GM12872 (cell line): ENCODE measurements around the gene CLIC5.

Experiments
- CTCF ChIP-seq: IDR thresholded peaks from 3 replicates; pipeline ENCODE4 v1.5.1; 2011; ENCODE audit warnings: low read depth, mild to moderate bottlenecking, low read length, moderate library complexity; ENCODE audit not compliant: insufficient read depth

Gene CLIC5

GRCh38 chr6:45982280-45983036, 33.2 kb downstream of the CLIC5 start:
- no peak for TF ChIP-seq CTCF

GRCh38 chr6:45981046-45981445, 34.6 kb downstream of the CLIC5 start:
- no peak for TF ChIP-seq CTCF

- TF ChIP-seq CTCF: no peak
These were observed 36.3 kb downstream of the CLIC5 start for GRCh38 chr6:45979311-45979710.

GRCh38 chr6:45974596-45974995, 41.1 kb downstream of the CLIC5 start:
- TF ChIP-seq CTCF: no peak

- no peak for TF ChIP-seq CTCF
These were observed 42.7 kb downstream of the CLIC5 start for GRCh38 chr6:45972795-45973503.

GRCh38 chr6:45971287-45971686, 44.4 kb downstream of the CLIC5 start:
- no peak for TF ChIP-seq CTCF

- no peak for TF ChIP-seq CTCF
These were observed 45.3 kb downstream of the CLIC5 start for GRCh38 chr6:45970326-45970725.
